ENCODE results near the gene NF1. TPM values are rescaled to one million over a fixed set of nuclear protein-coding genes. Genes with fewer than 3 reads are reported as not detected.
"Not testable (repeated sequence)": the region's sequence is repeated elsewhere in the genome, so short reads cannot be mapped to it uniquely, and the experiment has no call there.

NF1 gene
- total RNA-seq, 1 donor from 2014 or later: 24.0 TPM

DNA sequence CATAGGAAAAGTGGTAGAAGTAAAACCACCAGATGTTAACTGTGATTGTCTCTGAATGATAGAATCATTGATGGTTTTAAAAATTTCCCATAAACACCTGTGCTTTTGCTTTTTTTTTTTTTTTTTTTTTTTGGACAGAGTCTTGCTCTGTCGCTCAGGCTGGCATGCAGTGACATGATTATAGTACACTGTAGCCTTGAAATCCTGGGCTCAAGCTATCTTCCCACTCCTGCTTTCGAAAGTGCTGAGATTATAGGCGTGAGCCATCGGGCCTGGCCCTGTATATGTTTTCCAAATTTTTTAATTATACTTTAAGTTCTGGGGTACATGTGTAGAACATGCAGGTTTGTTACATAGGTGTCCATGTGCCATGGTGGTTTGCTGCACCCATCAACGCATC lies 80.5 kb downstream of the NF1 start:
- no peak for DNase-seq (ENCODE audit: low read depth, low spot score)

DNA sequence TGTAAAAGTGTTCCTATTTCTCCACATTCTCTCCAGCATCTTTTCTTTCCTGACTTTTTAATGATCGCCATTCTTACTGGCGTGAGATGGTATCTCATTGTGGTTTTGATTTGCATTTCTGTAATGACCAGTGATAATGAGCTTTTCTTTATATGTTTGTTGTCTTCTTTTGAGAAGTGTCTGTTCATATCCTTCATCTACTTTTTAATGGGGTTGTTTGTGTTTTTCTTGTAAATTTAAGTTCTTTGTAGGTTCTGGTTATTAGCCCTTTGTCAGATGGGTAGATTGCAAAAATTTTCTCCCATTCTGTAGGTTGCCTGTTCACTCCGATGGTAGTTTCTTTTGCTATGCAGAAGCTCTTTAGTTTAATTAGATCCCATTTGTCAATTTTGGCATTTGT lies 81.4 kb downstream of the NF1 start:
- not testable (repeated sequence) for DNase-seq (ENCODE audit: low read depth, low spot score)

DNA sequence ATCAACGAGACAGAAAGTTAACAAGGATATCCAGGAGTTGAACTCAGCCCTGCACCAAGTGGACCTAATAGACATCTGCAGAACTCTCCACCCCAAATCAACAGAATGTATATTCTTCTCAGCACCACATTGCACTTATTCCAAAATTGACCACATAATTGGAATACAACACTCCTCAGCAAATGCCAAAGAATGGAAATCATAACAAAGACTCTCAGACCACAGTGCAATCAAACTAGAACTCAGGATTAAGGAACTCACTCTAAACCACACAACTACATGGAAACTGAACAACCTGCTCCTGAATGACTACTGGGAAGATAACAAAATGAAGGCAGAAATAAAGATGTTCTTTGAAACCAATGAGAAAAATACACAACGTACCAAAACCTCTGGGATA lies 84.2 kb downstream of the NF1 start:
- not testable (repeated sequence) for DNase-seq (ENCODE audit: low read depth, low spot score)

DNA sequence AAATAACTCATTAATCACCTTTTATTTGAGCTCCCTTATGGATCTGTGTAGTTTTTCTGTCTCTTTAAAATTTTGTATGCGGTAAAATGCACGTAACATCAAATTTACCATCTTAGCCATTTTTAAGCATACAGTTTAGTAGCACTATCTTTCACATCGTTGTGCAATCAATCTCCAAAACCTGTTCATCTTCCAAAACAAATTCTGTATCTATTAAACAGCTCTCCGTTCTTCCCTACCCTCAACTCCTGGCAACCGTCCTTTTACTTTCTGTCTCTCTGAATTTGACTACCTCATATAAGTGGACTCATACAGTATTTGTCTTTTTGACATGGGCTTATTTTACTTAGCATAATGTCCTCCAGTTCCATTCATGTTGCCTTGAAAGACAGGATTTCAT lies 100.5 kb downstream of the NF1 start:
- DNase-seq (ENCODE audit: low read depth, low spot score): no peak

DNA sequence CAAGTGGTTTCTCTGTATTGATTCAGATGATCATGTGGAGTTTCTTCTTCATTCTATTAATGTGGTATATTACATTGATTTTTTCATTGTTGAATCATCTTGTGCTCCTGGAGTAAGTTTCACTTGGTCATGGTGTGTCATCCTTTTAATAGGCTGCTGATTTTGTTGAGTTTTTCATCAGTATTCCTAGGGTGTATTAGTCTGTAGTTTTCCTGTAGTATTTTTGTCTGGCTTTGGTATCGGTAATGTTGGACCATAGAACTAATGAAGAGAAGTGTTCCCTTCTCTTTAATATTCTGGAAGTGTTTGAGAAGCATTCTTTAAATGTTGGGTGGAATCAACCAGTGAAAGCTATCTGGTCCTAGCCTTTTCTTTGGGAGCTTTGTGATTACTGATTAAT lies 103.2 kb downstream of the NF1 start:
- no peak for DNase-seq (ENCODE audit: low read depth, low spot score)

DNA sequence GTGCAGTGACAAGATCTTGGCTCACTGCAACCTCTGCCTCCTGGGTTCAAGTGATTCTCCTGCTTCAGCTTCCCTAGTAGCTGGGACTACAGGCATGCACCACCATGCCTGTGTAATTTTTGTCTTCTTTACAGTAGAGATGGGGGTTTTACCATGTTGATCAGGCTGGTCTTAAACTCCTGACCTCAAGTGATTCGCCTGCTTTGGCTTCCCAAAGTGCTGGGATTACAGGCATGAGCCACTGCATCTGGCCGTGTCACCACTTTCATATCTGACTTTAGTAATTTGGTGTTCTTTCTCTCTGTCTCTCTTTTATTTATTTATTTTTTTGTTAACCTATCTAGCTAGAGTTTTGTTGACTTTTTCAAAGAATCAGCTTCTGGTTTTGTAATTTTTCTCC lies 103.9 kb downstream of the NF1 start:
- not testable (repeated sequence) for DNase-seq (ENCODE audit: low read depth, low spot score)

DNA sequence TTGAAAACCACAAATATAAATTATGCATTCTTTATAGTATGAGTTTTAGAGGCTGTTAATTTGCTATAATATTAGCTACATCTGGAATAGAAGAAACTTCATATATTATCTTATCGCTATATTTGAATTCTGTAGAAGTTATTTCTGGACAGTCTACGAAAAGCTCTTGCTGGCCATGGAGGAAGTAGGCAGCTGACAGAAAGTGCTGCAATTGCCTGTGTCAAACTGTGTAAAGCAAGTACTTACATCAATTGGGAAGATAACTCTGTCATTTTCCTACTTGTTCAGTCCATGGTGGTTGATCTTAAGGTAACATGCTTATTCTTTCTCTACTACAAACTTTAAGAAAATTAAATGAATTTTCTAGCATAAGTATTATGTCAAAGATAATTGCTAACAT lies 105.5 kb downstream of the NF1 start:
- no peak for DNase-seq (ENCODE audit: low read depth, low spot score)

DNA sequence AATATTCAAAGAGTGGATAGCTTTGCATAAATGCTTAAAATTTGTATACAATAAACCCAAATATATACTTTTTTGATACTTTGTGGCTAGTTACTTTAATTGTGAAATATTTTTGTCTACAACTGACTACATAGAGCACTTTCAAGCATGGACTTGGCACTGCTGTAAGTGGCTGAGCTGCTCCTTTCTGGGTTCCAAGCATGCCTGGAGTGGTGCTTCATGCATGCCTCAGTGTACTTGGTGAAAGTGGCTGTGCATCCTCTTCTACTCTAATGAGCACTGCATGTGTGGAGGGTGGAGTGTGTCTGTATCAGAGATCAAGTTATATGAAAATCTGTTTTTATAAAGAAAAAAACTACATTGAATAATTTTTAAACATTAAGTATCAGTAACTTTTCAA lies 108.2 kb downstream of the NF1 start:
- DNase-seq (ENCODE audit: low read depth, low spot score): no peak

DNA sequence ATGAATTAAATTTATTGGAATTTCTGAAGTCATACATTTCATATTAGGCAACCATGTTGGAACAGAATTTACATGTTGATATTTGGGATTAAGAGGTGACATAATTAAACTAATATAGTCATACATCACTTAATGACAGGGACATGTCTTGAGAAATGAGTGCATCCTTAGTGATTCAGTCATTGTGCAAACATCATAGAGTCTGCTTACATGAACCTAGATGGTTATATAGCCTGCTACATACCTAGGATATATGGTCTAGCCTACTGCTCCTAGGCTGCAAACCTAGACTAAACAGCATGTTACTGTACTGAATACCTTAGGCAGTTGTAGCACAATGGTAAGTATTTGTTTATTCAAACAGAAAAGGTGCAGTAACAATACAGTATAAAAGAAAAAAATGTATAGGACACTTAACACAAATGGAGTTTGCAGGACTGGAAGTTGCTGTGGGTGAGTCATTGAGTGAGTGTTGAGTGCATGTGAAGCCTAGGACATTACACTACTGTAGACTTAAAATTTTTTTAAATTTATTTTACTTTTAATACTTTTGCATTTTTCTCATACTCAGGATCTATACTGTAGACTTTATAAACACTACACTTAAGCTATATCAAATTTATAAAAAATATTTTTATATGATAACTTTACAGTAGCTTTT lies 116.7 kb downstream of the NF1 start:
- DNase-seq (ENCODE audit: low read depth, low spot score): no peak

DNA sequence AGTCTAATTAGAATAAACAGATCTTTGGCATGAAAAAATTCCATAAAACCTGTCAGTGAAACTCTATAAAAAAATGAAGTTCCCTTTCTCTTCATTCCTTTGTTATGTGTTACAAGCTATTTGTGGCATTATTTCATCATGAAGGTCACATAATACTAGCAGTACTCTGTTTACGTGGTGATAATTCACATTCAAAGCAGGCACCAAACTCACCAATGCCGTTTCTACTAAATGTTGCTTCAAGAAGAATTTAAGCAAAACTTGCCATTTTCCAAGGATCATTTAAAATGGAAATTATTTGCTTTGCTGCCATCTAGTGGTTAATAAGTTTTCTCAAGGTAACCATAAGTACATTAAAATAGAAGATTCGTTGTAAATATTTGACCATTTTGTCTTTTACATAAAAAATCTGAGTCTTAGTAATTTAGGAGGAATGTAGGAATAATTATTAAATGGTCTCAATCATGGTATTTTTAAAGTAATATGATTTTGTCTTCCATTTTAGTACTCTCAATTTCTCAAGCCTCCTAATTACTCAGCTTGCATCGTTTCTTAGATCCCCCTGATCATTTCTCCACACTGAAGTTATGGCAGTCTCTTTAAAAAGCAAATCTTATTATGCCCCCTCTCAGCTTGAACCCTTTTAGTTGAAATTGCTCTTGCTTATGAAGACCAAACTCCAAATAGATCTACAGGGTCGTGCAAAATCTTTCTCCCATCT lies 121.4 kb downstream of the NF1 start:
- no peak for DNase-seq (ENCODE audit: low read depth, low spot score)

DNA sequence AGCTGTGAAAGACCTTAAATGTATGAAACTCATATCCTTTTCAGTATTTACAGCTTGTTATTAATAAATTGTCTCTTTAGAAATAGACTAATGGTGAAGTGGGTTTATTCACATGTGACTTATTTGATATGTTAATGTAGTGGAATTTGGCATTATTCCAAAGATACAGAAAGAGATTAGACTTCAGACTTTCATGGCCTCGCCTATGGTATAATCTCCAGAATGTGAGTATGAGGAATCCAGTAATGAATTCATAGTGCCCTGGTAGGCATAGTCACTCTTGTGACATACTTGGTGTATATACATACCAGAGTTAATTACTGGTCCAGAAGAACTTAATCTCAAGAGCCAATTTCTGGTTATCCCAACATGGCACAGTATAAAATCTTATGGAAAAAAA lies 129.6 kb downstream of the NF1 start:
- no peak for DNase-seq (ENCODE audit: low read depth, low spot score)

DNA sequence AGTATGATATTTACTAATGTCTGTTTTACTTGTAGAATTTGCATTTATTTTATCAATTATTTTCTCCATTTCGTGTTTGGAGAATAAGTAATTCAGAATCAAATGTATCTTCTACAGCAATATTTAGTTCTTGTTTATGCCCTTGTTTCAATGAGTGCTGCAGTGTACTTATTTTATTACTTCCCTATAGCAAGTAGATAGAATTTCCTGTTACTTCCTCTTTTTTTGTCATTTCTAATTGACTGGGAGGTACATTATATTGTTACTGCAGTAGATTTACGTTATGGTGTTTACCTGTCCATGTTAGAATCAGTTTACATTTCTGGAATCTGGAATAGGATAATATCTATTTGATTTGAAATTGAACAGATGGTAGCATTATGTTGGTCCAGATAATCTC lies 131.1 kb downstream of the NF1 start:
- no peak for DNase-seq (ENCODE audit: low read depth, low spot score)

DNA sequence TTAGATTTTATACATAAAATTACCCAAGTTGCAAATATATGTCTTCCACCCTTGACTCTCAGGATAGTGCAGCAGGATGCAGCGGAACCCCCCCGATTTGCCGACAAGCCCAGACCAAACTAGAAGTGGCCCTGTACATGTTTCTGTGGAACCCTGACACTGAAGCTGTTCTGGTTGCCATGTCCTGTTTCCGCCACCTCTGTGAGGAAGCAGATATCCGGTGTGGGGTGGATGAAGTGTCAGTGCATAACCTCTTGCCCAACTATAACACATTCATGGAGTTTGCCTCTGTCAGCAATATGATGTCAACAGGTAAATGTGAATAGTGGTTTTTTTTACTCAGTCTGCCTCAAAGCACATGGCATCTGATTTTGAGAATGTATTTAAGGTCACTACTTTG lies 131.6 kb downstream of the NF1 start:
- no peak for DNase-seq (ENCODE audit: low read depth, low spot score)

DNA sequence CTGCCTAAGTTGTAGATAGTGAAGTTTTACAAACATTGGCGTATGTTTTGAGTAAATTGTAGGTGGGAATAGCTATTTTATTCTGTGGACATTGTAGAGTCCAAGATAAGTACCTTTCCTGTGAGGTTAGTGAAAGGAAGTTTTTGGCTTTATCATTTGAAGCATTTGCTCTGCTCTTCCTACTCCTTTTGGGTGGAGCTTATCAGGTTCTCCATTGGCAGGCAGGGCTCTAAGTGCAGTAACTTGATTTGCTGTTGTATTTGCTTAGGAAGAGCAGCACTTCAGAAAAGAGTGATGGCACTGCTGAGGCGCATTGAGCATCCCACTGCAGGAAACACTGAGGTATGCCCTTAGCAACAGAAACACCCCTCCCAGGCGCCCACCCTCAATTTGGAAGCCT lies 132.2 kb downstream of the NF1 start:
- DNase-seq (ENCODE audit: low read depth, low spot score): no peak

DNA sequence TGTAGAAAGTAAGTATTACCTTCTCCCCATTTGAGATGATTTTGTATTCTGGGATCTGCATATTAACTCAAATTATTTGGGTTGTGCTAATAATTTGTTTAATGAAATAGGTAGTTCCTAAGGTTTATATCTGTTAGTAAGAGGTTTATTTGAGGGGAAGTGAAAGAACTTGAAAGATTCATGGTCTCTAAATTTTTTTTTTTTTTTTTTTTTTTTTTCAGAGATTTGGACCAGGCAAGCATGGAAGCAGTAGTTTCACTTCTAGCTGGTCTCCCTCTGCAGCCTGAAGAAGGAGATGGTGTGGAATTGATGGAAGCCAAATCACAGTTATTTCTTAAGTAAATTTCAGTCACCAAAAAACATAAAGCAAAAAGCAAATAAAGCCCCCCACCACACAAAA lies 137.1 kb downstream of the NF1 start:
- no peak for DNase-seq (ENCODE audit: low read depth, low spot score)

DNA sequence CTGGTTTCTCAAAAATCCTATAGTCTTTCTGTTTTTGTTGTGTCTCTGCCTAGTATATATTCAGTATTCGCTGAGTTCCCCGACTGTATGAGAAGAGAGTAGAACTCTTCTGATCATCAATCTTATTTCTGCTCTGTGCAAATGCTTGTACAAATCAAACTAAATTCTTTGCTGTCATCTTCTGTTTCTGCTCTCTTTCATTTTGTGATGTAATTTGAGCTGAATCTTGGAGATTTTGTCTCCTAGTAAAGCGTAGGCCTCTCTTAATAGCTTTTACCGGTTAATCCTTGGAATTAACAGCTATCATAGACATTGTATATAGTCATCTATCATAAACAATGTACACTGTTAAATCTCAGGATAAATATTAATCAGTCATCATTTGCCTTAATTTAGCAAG lies 140.3 kb downstream of the NF1 start:
- DNase-seq (ENCODE audit: low read depth, low spot score): no peak

DNA sequence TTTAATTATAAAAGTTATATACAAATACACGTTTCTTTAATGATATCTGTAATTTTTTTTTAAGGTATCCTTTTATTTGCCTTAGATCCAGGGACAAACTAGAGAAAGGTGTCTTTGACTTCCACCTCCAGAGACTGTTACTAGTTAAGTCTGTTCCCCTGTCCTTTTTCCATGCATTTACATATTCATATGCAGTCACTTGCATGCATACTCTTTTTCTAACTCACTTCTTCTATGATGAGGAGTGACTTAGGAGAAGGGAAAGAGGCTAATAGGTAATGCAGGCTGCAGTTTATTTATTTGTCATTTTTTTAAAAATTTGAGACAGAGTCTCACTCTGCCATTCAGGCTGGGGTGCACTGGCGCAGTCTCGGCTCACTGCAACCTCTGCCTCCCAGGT lies 141.4 kb downstream of the NF1 start:
- DNase-seq (ENCODE audit: low read depth, low spot score): no peak

DNA sequence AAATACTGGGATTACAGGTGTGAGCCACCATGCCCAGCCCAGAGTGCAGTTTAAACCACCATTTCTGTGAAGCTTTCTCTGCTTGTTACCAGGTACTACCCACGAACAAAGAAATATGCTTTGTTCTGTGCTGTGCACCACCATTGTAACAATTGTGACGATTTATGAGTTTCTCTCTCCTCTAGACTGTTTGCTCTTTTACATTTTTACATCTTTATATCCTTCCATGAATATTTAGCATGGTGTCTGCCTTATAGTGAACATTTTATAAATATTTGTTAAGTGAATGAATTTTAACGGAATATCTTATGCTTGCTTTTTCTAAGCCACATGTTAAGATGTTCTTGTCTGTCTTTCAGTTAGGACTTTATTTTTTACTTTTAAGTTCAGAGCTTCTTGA lies 141.9 kb downstream of the NF1 start:
- no peak for DNase-seq (ENCODE audit: low read depth, low spot score)

DNA sequence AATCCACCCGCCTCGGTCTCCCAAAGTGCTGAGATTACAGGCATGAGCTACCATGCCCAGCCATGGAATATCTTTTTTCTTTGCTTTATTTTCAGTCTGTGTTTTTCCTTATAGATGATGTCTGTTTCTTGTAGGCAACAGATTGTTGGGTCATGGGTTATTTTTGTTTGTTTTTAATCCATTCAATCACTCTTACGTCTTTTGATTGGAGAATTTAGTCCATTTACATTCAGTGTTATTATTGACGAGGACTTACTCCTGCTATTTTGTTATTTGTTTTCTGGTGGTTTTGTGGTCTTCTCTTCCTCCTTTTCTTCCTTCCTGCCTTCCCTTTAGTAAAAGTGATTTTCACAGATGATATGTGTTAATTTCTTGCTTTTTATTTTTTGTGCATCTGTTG lies 146.3 kb downstream of the NF1 start:
- DNase-seq (ENCODE audit: low read depth, low spot score): no peak

DNA sequence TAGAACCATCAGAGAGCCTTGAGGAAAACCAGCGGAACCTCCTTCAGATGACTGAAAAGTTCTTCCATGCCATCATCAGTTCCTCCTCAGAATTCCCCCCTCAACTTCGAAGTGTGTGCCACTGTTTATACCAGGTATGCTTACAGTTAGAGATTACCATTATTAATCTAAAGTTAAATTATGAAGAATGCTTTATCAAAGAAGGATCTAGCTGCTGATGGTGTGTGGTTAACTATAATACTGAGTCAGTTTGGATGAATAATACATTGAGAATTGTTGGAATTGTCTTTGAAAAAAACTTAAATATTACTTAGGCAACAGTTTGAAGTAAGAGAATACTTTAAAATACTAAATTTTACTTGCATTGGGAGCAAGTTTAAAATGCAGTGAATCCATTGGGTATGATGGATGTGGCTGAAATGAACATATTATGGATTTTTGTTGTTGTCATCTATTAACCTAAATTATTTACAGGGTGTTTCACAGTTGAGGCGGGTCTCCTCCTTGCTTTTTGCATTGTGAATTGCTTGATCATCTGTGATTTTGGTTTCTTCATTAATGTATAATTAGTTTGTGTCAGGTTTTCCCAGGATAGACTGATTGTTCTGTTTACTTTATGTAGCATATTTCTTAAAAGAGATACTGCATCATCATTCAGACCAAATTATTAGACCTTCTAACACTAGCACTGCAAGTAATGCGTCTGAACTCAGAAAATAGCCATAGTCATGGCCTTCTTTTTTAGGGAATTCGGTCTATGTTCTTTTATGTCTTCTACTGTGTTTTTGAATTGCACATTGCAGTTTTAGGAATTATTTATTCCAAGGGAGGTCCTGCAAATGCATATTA lies 154.4 kb downstream of the NF1 start:
- DNase-seq (ENCODE audit: low read depth, low spot score): no peak

DNA sequence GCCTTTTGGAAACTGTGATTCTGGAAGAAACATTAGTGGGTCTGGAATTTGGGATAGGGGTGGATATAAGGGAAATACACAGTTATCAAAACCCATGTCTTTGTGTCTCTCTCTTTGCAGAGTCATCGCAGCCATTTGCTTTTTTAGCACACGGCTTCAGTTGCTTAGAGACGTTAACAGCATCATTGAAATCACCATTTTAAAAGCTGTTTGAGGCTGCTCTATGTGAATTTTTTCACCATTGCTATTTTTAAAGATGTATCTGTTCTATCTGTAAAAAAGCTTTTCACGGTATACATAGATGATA lies 155.0 kb downstream of the NF1 start:
- no peak for DNase-seq (ENCODE audit: low read depth, low spot score)

DNA sequence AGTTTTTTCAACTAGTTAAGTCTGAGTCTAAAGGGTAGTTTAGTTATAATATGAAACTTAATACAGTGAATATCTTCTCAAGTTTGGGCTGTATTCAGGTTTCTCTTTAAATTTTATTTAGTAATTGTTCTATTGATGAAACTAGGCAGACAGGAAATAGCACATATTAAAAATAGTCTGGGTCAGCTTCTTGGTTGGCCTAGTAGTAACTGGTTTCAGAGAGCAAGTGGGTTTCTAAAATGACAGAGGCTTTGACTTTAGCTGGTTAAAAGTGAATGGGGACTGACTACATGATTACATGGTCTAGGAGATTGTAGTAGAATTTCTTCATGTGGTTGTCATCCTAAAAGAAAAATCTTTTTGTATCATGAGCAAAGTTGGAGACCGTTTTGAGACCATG lies 155.5 kb downstream of the NF1 start:
- DNase-seq (ENCODE audit: low read depth, low spot score): no peak
